ENCODE results near the gene UBQLN4.

UBQLN4 gene

DNA sequence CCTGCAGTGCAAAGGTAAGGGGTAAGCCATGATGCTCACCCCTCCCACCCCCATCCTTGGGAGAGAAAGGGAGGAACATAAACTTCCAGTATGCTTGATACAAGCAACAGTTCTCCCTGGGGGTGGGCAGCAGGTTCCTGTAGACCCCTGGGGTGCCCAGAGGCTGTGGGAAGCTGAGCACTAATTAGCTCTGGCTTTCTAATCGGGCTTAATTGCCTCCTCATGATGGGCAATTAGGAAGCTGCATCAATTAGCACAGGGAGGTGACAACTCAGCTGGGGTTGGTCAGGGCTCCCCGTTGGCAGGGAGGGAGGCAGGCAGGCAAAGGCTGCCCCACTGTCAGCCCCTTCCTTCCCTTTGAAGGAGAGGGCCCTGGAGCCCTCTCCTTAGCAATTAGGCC lies 45.2 kb upstream of the UBQLN4 start:
- TF ChIP-seq NFRKB (IDR thresholded peaks at IDR 0.05) = no peak
- TF ChIP-seq ELF4 (IDR thresholded peaks at IDR 0.05) = no peak
- TF ChIP-seq ZNF384 (IDR thresholded peaks at IDR 0.05) = no peak
- no peak for TF ChIP-seq FOXK2 (IDR thresholded peaks at IDR 0.05)
- no peak for TF ChIP-seq HDGF (IDR thresholded peaks at IDR 0.05; ENCODE audit: borderline replicate concordance)
- no peak for TF ChIP-seq TARDBP (IDR thresholded peaks at IDR 0.05)
- TF ChIP-seq FOXA1 (IDR thresholded peaks at IDR 0.05) = no peak
- TF ChIP-seq LEF1 (IDR thresholded peaks at IDR 0.05; ENCODE audit: borderline replicate concordance) = no peak
- TF ChIP-seq CTBP1 (IDR thresholded peaks at IDR 0.05; ENCODE audit: borderline replicate concordance) = no peak
- TF ChIP-seq ARNT (IDR thresholded peaks at IDR 0.05) = no peak
- TF ChIP-seq SP1 (IDR thresholded peaks at IDR 0.05) = no peak
- no peak for TF ChIP-seq L3MBTL2 (conservative IDR thresholded peaks at IDR 0.05)
- TF ChIP-seq, protein P1, sequence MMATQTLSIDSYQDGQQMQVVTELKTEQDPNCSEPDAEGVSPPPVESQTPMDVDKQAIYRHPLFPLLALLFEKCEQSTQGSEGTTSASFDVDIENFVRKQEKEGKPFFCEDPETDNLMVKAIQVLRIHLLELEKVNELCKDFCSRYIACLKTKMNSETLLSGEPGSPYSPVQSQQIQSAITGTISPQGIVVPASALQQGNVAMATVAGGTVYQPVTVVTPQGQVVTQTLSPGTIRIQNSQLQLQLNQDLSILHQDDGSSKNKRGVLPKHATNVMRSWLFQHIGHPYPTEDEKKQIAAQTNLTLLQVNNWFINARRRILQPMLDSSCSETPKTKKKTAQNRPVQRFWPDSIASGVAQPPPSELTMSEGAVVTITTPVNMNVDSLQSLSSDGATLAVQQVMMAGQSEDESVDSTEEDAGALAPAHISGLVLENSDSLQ (IDR thresholded peaks at IDR 0.05) = no peak
- no peak for TF ChIP-seq FOXM1 (IDR thresholded peaks at IDR 0.05; ENCODE audit: borderline replicate concordance)
- TF ChIP-seq SUZ12 (IDR thresholded peaks at IDR 0.05) = no peak
- TF ChIP-seq BHLHE40 (IDR thresholded peaks at IDR 0.05; ENCODE audit: borderline replicate concordance) = no peak
- CTCF ChIA-PET = interaction anchor here (0.8 to 13.4 kb wide), 6 partner anchors 10 to 126 kb away, joined by 3 to 255 read pairs (median 4); no protein-coding TSS in a partner anchor
- POLR2A ChIA-PET = interaction anchor here (1.3 to 11.3 kb wide), 4 partner anchors 16 to 114 kb away, joined by 4 to 60 read pairs (median 19); partner anchors contain the start of genes LMNA and PMF1
- no peak for DNase-seq (ENCODE audit: extremely low spot score)

DNA sequence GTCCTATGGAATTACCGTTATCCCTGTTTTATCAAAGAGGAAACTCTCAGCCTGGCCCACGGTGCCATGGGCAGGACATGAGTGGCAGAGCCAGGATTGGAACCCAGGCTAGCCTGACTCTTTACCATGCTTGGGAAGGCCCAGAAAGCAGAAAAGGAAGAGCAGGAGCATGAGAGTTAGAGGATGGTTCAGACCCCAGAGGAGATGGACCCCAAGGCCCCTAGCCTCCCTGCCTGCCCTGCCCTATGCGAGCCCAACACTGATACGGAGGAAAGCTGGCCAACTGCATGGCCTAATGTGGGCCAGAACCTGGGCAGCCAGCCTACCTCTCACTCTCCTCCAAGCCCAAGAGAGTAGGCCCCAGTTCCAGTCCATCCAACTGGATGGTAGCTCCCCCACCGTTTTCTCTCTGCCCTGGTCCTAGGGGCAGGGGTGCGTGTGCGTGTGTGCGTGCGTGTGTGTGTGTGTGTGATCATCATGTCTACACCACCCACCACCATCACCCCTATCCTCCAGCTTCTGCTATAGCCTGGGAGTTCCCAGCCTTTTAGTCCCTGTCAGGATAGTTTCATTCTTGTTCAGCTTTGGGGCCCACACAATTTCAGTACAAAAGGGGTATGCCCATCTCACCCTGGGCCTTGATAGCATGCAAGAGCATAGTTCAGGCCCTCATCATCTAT lies 44.0 kb upstream of the UBQLN4 start:
- no peak for DNase-seq (ENCODE audit: extremely low spot score)

DNA sequence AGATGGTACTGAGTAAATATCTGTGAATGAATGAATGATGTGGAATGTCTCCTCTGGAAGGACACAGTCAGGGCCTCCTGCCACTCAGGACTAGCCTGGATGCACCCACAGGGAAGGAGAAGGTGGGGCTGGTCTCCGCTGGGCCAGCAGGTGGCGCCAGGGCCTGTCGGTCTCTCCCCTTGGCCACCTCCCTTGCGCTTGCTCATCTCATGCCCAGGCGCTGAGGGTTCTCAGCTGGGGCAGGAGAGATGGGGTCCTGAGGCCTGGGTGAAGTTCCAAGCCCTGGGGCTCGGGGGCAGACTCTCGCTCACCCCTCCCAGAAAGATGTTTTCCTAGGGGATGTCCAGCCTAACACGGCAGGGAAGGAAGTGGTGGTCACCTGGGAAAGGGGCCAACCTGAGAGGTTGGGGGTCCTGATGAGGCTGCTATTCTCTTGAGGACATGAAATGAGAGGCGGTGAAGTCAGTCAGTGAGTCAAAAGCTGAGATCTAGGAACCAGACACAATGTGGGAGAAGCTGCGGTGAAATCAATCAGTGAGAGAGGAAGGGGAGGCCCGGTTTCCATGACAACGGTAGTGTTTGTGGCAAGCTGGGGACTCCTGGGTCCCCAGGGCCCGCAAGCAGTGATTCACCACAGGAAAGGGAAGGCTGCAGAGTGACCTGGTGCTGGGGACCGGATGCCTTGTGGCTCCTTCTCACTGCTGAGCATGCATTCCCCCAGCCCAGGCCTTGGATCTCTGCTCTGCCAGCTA lies 43.2 kb upstream of the UBQLN4 start:
- DNase-seq (ENCODE audit: extremely low spot score) = peak; percentile 92
- TF ChIP-seq, protein P1 (IDR thresholded peaks at IDR 0.05) = peak; percentile 84
- no peak for TF ChIP-seq FOXK2 (IDR thresholded peaks at IDR 0.05)
- ChIA-PET CTCF (interaction anchor here (0.6 to 13.4 kb wide), 11 partner anchors 9 to 264 kb away, joined by 3 to 255 read pairs (median 5); no protein-coding TSS in a partner anchor), POLR2A (interaction anchor here (1.8 to 11.3 kb wide), 3 partner anchors 18 to 97 kb away, joined by 5 to 60 read pairs (median 32); partner anchors contain the start of genes LMNA and SLC25A44)

More for the DNA sequence above, 44.0 kb upstream of the UBQLN4 start:
- ChIA-PET POLR2A (interaction anchor here (1.3 to 11.3 kb wide), 4 partner anchors 17 to 96 kb away, joined by 4 to 60 read pairs (median 18); partner anchors contain the start of genes LMNA and SLC25A44), CTCF (interaction anchor here (0.6 to 13.4 kb wide), 10 partner anchors 9 to 264 kb away, joined by 3 to 255 read pairs (median 8); no protein-coding TSS in a partner anchor)
- TF ChIP-seq ARNT (IDR thresholded peaks at IDR 0.05) = no peak
- TF ChIP-seq SP1 (IDR thresholded peaks at IDR 0.05) = no peak
- TF ChIP-seq, protein P1 (IDR thresholded peaks at IDR 0.05) = no peak
- TF ChIP-seq FOXA1 (IDR thresholded peaks at IDR 0.05) = no peak
- no peak for TF ChIP-seq L3MBTL2 (conservative IDR thresholded peaks at IDR 0.05)
- TF ChIP-seq BHLHE40 (IDR thresholded peaks at IDR 0.05; ENCODE audit: borderline replicate concordance) = no peak
- TF ChIP-seq NFRKB (IDR thresholded peaks at IDR 0.05) = no peak
- TF ChIP-seq HDGF (IDR thresholded peaks at IDR 0.05; ENCODE audit: borderline replicate concordance) = no peak
- no peak for TF ChIP-seq FOXM1 (IDR thresholded peaks at IDR 0.05; ENCODE audit: borderline replicate concordance)
- TF ChIP-seq SUZ12 (IDR thresholded peaks at IDR 0.05) = no peak
- TF ChIP-seq ELF4 (IDR thresholded peaks at IDR 0.05) = no peak
- TF ChIP-seq LEF1 (IDR thresholded peaks at IDR 0.05; ENCODE audit: borderline replicate concordance) = no peak
- no peak for TF ChIP-seq ZNF384 (IDR thresholded peaks at IDR 0.05)

DNA sequence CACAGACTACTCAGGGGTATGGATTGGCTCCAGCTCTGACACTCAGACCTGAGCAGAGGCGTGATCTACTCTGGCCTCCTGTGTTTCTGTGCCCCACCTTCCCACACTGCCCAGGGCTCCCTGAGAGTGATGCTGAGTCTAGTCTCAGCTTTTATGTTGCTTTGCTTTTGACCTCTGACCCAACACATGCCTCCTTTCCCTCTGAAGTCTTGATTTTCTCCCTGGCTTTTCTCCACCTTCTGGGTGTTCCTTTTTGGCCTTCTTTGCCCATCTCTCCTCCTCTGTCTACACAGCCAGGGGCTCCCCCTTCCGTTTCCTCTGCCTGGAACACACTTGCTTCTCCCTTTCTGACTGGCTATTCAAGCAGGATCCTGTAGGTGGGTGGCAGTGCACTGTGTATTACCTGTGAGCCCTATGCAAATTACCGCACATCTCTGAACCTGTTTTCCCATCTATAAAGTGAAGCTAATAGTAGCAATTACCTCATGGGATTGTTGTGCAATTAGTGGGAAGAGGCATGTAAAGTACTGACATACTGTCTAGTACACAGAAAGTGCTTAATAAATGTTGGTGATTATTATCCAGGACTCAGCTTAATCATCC lies 42.4 kb upstream of the UBQLN4 start:
- POLR2A ChIA-PET = interaction anchor here (1.8 to 11.3 kb wide), 4 partner anchors 18 to 98 kb away, joined by 5 to 60 read pairs (median 20); partner anchors contain the start of genes LMNA and SLC25A44
- TF ChIP-seq, protein P1 (IDR thresholded peaks at IDR 0.05) = no peak
- TF ChIP-seq L3MBTL2 (conservative IDR thresholded peaks at IDR 0.05) = no peak
- no peak for TF ChIP-seq SUZ12 (IDR thresholded peaks at IDR 0.05)
- no peak for TF ChIP-seq HDGF (IDR thresholded peaks at IDR 0.05; ENCODE audit: borderline replicate concordance)
- no peak for TF ChIP-seq ARNT (IDR thresholded peaks at IDR 0.05)
- TF ChIP-seq BHLHE40 (IDR thresholded peaks at IDR 0.05; ENCODE audit: borderline replicate concordance) = no peak
- TF ChIP-seq FOXK2 (IDR thresholded peaks at IDR 0.05) = no peak
- CTCF ChIA-PET = interaction anchor here (1.2 to 13.4 kb wide), 8 partner anchors 10 to 129 kb away, joined by 3 to 255 read pairs (median 8); no protein-coding TSS in a partner anchor

DNA sequence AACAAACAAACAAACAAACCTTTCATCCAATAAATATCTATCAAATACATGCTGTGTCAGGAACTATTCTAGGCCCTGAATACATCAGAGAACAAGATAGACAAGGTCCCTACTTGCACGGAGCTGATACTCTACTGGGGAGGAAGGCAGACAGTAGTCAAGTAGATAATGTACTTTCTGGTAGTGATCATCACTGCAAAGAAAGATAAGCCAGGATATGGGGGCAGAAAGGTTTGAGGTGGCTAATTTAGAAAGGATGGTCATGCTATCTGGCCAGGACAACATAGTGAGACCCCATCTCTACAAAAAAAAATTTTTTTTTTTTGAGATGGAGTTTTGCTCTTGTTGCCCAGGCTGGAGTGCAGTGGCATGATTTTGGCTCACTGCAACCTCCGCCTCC lies 38.0 kb upstream of the UBQLN4 start:
- POLR2A ChIA-PET = interaction anchor here (0.7 to 1.3 kb wide), 2 partner anchors 37 to 246 kb away, joined by 3 to 4 read pairs; partner anchors contain the start of genes CCT3 and TSACC
- no peak for DNase-seq (ENCODE audit: extremely low spot score)
- CTCF ChIA-PET = interaction anchor here (1.2 to 13.4 kb wide), 4 partner anchors 11 to 134 kb away, joined by 4 to 255 read pairs (median 5); no protein-coding TSS in a partner anchor
- TF ChIP-seq FOXA1 (IDR thresholded peaks at IDR 0.05) (no peak), BHLHE40 (IDR thresholded peaks at IDR 0.05; ENCODE audit: borderline replicate concordance) (no peak), SP1 (IDR thresholded peaks at IDR 0.05) (no peak), SUZ12 (IDR thresholded peaks at IDR 0.05) (no peak), NFRKB (IDR thresholded peaks at IDR 0.05) (no peak), LEF1 (IDR thresholded peaks at IDR 0.05; ENCODE audit: borderline replicate concordance) (no peak), ARNT (IDR thresholded peaks at IDR 0.05) (no peak), ELF4 (IDR thresholded peaks at IDR 0.05) (no peak), HDGF (IDR thresholded peaks at IDR 0.05; ENCODE audit: borderline replicate concordance) (no peak), CTBP1 (IDR thresholded peaks at IDR 0.05; ENCODE audit: borderline replicate concordance) (no peak), TARDBP (IDR thresholded peaks at IDR 0.05) (no peak), FOXM1 (IDR thresholded peaks at IDR 0.05; ENCODE audit: borderline replicate concordance) (no peak), ZNF384 (IDR thresholded peaks at IDR 0.05) (no peak)
- TF ChIP-seq, protein P1 (IDR thresholded peaks at IDR 0.05) = no peak

More for the DNA sequence above, 42.4 kb upstream of the UBQLN4 start:
- no peak for DNase-seq (ENCODE audit: extremely low spot score)
